Measurements from ENCODE around the gene LRSAM1.

- TF ChIP-seq CTCF (IDR thresholded peaks at IDR 0.05) (no peak), POLR2A (IDR thresholded peaks at IDR 0.05) (no peak)
Observed at GRCh38 chr9:127463382-127463781, 12.1 kb downstream of the LRSAM1 start.

Measured in adrenal gland (tissue), 5 donors.